Activated T-helper 17 cell treated with anti-CD3 and anti-CD28 coated beads, Interleukin-2, amount 50 U/mL, for 72 hours (primary cell): ENCODE results near the gene KIAA1671. TPM values are rescaled to one million over a fixed set of nuclear protein-coding genes. Genes with fewer than 3 reads are reported as not detected.
"Not testable (repeated sequence)": the region's sequence is repeated elsewhere in the genome, so short reads cannot be mapped to it uniquely, and the experiment has no call there.

Source experiments
- ATAC-seq: fragments of 150-1000 bp; cut with Tn5 transposase; replicated peaks from 2 replicates; pipeline ENCODE4 v1.10.0; 2021; ENCODE audit warnings: mild to moderate bottlenecking, moderate library complexity
- H3K27ac Mint-ChIP-seq: one replicate; pipeline ENCODE4 v1.8.0; 2022; ENCODE audit warnings: mixed read lengths
- H3K27me3 Mint-ChIP-seq: one replicate; pipeline ENCODE4 v1.8.0; 2022; ENCODE audit warnings: mixed read lengths
- H3K36me3 Mint-ChIP-seq: one replicate; pipeline ENCODE4 v1.8.0; 2022; ENCODE audit warnings: low read depth, mild to moderate bottlenecking, mixed read lengths
- H3K4me1 Mint-ChIP-seq: one replicate; pipeline ENCODE4 v1.8.0; 2022; ENCODE audit warnings: mixed read lengths
- H3K4me3 Mint-ChIP-seq: one replicate; pipeline ENCODE4 v1.8.0; 2022; ENCODE audit warnings: mild to moderate bottlenecking, mixed read lengths
- H3K9me3 Mint-ChIP-seq: one replicate; pipeline ENCODE4 v1.8.0; 2022; ENCODE audit warnings: mixed read lengths
- total RNA-seq, 2 donors: library from RNA; stranded (reverse); gene quantifications; one replicate each; pipeline ENCODE4 v1.2.3, GENCODE V29; 2022

The KIAA1671 gene
- total RNA-seq, 2 donors from 2014 or later, result 5.9 to 6.0 TPM

DNA sequence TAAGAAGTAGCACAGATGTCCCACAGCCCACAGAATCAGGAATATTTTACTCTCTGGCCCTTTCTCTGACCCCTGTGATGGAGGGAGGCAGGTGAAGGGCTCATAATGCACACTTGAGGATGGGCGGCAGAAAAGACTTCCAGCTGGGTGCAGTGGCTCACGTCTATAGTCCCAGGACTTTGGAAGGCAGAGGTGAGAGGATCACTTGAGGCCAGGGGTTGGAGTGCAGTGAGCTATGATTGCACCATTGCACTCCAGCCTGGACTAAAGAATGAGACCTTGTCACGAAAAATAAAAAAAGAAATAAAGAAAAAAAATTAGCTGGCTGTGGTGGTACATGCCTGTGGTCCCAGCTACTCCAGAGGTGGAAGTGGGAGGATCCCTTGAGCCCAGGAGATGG is 233.6 kb downstream of the KIAA1671 start:
- Mint-ChIP-seq H3K9me3 (no peaks in the 10 kb centered on the region), H3K27ac (no peak overlapping the region), H3K36me3 (no peaks in the 10 kb centered on the region), H3K27me3 (no peaks in the 10 kb centered on the region), H3K4me1 (no peaks in the 10 kb centered on the region), H3K4me3 (no peak overlapping the region)
- no peak for ATAC-seq

- ATAC-seq, result no peak
- H3K9me3 Mint-ChIP-seq, result no peaks in the 10 kb centered on the region
- H3K27ac Mint-ChIP-seq, result no peak overlapping the region
- H3K4me1 Mint-ChIP-seq, result no peaks in the 10 kb centered on the region
- H3K4me3 Mint-ChIP-seq, result no peak overlapping the region
- H3K36me3 Mint-ChIP-seq, result no peaks in the 10 kb centered on the region
- no peaks in the 10 kb centered on the region for H3K27me3 Mint-ChIP-seq
Observed at GRCh38 chr22:25187469-25187868, 235.0 kb downstream of the KIAA1671 start.

DNA sequence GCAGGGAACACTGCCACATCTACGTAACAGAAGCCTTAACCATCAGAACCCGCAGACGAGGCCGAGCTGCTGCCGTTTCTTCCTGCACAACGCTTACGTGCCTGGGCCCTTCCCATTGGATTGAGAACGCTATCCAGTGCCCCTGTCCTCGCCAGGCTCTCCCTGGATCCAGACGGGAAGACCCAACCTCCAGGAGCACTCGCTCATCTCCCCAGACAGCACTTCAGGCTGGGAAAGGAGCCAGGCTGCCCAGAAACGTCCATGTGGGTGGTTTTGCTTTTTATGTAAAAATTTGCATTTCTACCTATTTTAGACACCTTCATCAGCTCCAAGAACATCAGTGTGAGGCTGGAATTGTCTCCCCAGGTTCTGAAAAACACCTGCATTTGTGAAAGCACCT is 239.9 kb downstream of the KIAA1671 start:
- no peaks in the 10 kb centered on the region for H3K27me3 Mint-ChIP-seq
- H3K4me1 Mint-ChIP-seq, result no peaks in the 10 kb centered on the region
- H3K9me3 Mint-ChIP-seq, result no peaks in the 10 kb centered on the region
- no peak overlapping the region for H3K4me3 Mint-ChIP-seq
- H3K27ac Mint-ChIP-seq, result no peak overlapping the region
- H3K36me3 Mint-ChIP-seq, result no peaks in the 10 kb centered on the region
- no peak for ATAC-seq

- Mint-ChIP-seq H3K9me3 (no peaks in the 10 kb centered on the region), H3K27me3 (no peaks in the 10 kb centered on the region), H3K27ac (no peak overlapping the region), H3K4me1 (no peaks in the 10 kb centered on the region), H3K36me3 (no peaks in the 10 kb centered on the region), H3K4me3 (no peak overlapping the region)
- no peak for ATAC-seq
Observed at GRCh38 chr22:25193130-25193529, 240.6 kb downstream of the KIAA1671 start.

DNA sequence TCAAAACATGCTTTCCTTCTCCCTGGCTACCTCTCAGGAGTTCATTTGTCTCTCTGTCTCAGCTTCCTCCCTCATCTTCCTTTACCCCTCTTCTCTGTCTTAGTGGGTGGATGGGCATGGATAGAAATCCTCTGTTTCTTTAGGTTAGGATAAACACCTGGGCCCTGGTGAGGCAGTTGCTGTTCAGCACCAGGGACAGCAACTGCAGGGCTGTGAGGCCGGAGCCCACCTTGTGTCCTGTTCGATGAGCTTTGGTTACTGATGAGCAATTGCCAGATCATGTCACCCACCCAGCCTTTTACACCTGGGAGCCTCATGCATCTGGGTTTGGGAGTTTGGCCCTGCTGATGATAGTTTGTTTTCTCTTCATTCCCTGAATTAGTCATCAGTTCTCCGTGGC is 241.0 kb downstream of the KIAA1671 start:
- ATAC-seq, result no peak
- no peaks in the 10 kb centered on the region for H3K4me1 Mint-ChIP-seq
- H3K4me3 Mint-ChIP-seq, result no peak overlapping the region
- no peaks in the 10 kb centered on the region for H3K9me3 Mint-ChIP-seq
- H3K27me3 Mint-ChIP-seq, result no peaks in the 10 kb centered on the region
- H3K36me3 Mint-ChIP-seq, result no peaks in the 10 kb centered on the region
- H3K27ac Mint-ChIP-seq, result no peak overlapping the region

DNA sequence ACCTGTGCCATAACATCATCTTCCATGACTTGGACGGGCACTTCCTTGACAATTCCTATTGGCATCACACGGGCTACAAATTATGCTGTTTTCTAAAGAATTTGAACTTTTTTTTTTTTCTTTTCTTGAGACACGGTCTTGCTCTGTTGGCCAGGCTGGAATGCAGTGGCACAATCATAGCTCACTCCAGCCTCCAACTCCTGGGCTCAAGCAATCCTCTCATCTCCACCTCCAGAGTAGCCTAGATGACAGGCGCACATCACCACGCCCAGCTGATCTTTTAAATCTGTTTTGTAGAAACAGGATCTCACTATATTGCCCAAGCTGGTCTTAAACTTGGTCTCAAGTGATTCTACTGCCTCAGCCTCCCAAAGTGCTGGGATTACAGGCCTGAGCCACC is 243.8 kb downstream of the KIAA1671 start:
- Mint-ChIP-seq H3K36me3 (no peaks in the 10 kb centered on the region), H3K4me1 (no peaks in the 10 kb centered on the region), H3K4me3 (no peak overlapping the region)

DNA sequence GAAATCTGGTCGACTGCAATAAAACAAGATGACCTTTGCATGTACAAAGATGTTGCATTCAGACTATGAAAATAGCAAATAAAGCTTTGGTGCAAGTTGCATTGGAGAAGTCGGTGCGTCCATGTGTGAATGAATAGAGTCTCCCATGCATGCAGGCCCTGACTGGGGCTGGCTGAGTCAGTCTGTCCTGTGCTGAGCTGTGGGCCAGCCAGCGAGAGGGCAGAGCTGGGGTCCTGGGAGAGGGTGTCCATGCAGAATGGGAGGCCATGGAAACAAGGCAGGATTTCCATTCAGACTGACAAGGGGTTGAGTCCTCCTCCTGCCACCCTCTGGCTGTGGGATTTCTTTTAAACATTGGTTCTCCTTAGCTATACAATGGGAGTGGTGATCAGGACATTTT is 244.8 kb downstream of the KIAA1671 start:
- Mint-ChIP-seq H3K27ac (no peak overlapping the region), H3K4me1 (no peaks in the 10 kb centered on the region), H3K9me3 (no peaks in the 10 kb centered on the region), H3K4me3 (no peak overlapping the region), H3K36me3 (no peaks in the 10 kb centered on the region), H3K27me3 (no peaks in the 10 kb centered on the region)
- ATAC-seq, result no peak

More for the DNA sequence above, 243.8 kb downstream of the KIAA1671 start:
- no peaks in the 10 kb centered on the region for H3K27me3 Mint-ChIP-seq
- H3K9me3 Mint-ChIP-seq, result no peaks in the 10 kb centered on the region
- ATAC-seq, result no peak
- no peak overlapping the region for H3K27ac Mint-ChIP-seq

- Mint-ChIP-seq H3K36me3 (no peaks in the 10 kb centered on the region), H3K9me3 (no peaks in the 10 kb centered on the region), H3K4me1 (no peaks in the 10 kb centered on the region), H3K4me3 (no peak within 1 kb of the TSS), H3K27ac (no peak within 1 kb of the TSS), H3K27me3 (no peaks in the 10 kb centered on the region)
- ATAC-seq, result no peak
Observed at GRCh38 chr22:25199731-25200520, 247.4 kb downstream of the KIAA1671 start, which contains the start of gene CRYBB3. TSS of gene CRYBB3 (plus strand) at chr22:25199858. CDS start at chr22:25201397, 1,539 bp downstream.

GRCh38 chr22:25200967-25201366 is 248.5 kb downstream of the KIAA1671 start:
- no peak overlapping the region for H3K27ac Mint-ChIP-seq
- H3K4me1 Mint-ChIP-seq, result no peaks in the 10 kb centered on the region
- H3K9me3 Mint-ChIP-seq, result no peaks in the 10 kb centered on the region
- H3K36me3 Mint-ChIP-seq, result no peaks in the 10 kb centered on the region
- no peaks in the 10 kb centered on the region for H3K27me3 Mint-ChIP-seq
- H3K4me3 Mint-ChIP-seq, result no peak overlapping the region
- ATAC-seq, result no peak

GRCh38 chr22:25201557-25202273 is 249.2 kb downstream of the KIAA1671 start:
- no peaks in the 10 kb centered on the region for H3K27me3 Mint-ChIP-seq
- no peaks in the 10 kb centered on the region for H3K4me1 Mint-ChIP-seq
- H3K9me3 Mint-ChIP-seq, result no peaks in the 10 kb centered on the region
- no peaks in the 10 kb centered on the region for H3K36me3 Mint-ChIP-seq
- ATAC-seq, result no peak
- H3K4me3 Mint-ChIP-seq, result no peak overlapping the region
- H3K27ac Mint-ChIP-seq, result peak overlapping the region; percentile 25

GRCh38 chr22:25202290-25202921 is 249.9 kb downstream of the KIAA1671 start:
- no peaks in the 10 kb centered on the region for H3K4me1 Mint-ChIP-seq
- H3K27me3 Mint-ChIP-seq, result no peaks in the 10 kb centered on the region
- H3K4me3 Mint-ChIP-seq, result no peak overlapping the region
- ATAC-seq, result peak; percentile 64
- no peaks in the 10 kb centered on the region for H3K9me3 Mint-ChIP-seq
- H3K36me3 Mint-ChIP-seq, result no peaks in the 10 kb centered on the region
- peak overlapping the region; percentile 25 for H3K27ac Mint-ChIP-seq

- H3K27ac Mint-ChIP-seq, result no peak overlapping the region
- no peaks in the 10 kb centered on the region for H3K9me3 Mint-ChIP-seq
- H3K36me3 Mint-ChIP-seq, result no peaks in the 10 kb centered on the region
- H3K4me1 Mint-ChIP-seq, result no peaks in the 10 kb centered on the region
- H3K27me3 Mint-ChIP-seq, result no peaks in the 10 kb centered on the region
- H3K4me3 Mint-ChIP-seq, result no peak overlapping the region
- ATAC-seq, result no peak
Observed at GRCh38 chr22:25203082-25203481, 250.6 kb downstream of the KIAA1671 start.

DNA sequence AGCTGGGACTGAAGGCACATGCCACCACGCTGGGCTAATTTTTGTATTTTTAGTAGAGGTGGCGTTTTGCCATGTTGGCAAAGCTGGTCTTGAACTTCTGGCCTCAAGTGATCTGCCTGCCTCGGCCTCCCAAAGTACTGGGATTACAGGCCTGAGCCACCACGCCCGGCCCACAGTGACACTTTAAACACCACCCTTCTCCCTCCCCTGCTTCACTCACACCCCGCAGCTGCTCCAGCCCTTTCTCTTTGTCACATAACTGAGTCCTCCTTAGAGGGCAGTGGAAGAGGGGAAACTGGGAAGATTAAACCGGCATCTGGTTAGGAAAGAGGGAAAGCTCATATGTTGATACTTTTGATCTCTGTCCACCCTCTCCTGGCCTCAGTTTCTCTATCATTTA is 252.0 kb downstream of the KIAA1671 start:
- H3K27ac Mint-ChIP-seq, H3K27me3 Mint-ChIP-seq, H3K9me3 Mint-ChIP-seq, H3K4me1 Mint-ChIP-seq, ATAC-seq, H3K36me3 Mint-ChIP-seq, H3K4me3 Mint-ChIP-seq: not testable (repeated sequence)

DNA sequence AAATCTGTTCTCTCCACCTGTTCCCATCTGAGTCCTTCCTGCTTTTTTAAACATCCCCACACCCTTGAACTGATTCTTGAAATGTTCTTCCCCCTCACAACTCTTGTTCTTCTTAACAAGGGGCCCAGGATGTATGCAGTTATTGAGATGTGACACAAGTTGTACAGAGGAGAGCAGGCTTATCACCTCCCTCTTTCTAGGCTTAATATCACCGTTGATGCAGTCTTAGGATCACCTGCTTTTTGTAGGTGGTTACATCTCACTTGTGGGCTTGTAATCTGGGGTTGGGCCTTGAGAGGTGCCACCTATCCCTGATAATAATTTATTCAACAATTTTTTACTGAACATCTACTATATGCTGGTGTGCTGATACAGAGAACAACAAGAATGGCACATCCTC is 253.3 kb downstream of the KIAA1671 start:
- Mint-ChIP-seq H3K9me3 (no peaks in the 10 kb centered on the region), H3K4me1 (no peaks in the 10 kb centered on the region), H3K36me3 (no peaks in the 10 kb centered on the region), H3K27ac (no peak overlapping the region), H3K4me3 (no peak overlapping the region), H3K27me3 (no peaks in the 10 kb centered on the region)
- ATAC-seq, result no peak

- Mint-ChIP-seq H3K9me3 (no peaks in the 10 kb centered on the region), H3K27ac (no peak overlapping the region), H3K4me1 (no peaks in the 10 kb centered on the region), H3K4me3 (no peak overlapping the region), H3K36me3 (no peaks in the 10 kb centered on the region), H3K27me3 (no peaks in the 10 kb centered on the region)
- ATAC-seq, result no peak
Observed at GRCh38 chr22:25206998-25207397, 254.5 kb downstream of the KIAA1671 start.
